Fibroblast of lung (primary cell): ENCODE data around the gene SOX21.

ENCODE experiments used
- CTCF ChIP-seq, 2 donors: IDR thresholded peaks in 1 of 2; conservative IDR thresholded peaks in 1 of 2; 1 replicate in 1 of 2; 2 replicates in 1 of 2; pipeline ENCODE4 v1.5.1; 2011 to 2012; ENCODE audit warnings: low read length in 2 of 2, control low read depth in 1 of 2, inconsistent platforms in 1 of 2, low read depth in 1 of 2, mild to moderate bottlenecking in 1 of 2
- EZH2 ChIP-seq: IDR thresholded peaks from 2 replicates; pipeline ENCODE4 v1.5.1; 2012; ENCODE audit warnings: low read length, control low read depth, mild to moderate bottlenecking; ENCODE audit errors: missing control alignments

- TF ChIP-seq CTCF (conservative IDR thresholded peaks at IDR 0.05 in 1 of 2, IDR thresholded peaks at IDR 0.05 in 1 of 2; ENCODE audit: low read depth in 1 of 2, low read length in 2 of 2) (no peak), EZH2 (no peak)
Measured at GRCh38 chr13:94703271-94703670, 9.1 kb downstream of the SOX21 start.
